ENCODE measurements around the gene FSHR. TPM values are rescaled to one million over a fixed set of nuclear protein-coding genes. Genes with fewer than 3 reads are reported as not detected.

Gene FSHR
- total and polyA plus RNA-seq, 2 donors (not counting 3 experiments of a cell fraction or from before 2014, with no cell fraction given): not detected

DNA sequence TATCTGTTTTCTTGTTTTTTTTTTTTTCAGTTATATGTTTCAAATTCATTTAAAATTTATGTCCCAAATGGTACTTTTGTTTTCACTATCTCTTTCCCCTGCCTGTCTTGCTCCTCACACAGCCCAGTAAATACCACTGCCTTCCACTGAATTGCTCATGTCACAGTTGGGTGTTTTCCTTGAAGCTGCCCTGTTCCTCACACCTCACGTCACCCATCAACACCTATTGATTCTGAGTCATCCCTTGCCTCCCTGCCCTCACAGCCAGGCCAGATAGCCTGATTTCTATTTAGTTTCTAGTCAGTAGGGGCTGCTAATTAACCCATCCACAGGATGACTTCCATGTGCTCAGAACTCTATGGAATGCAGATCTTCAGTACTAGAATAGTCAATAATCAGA lies 25.3 kb downstream of the FSHR start:
- H3K4me1 ChIP-seq (ENCODE audit: control insufficient read depth, extremely low read depth, insufficient read depth, low read length): no peaks in the 10 kb centered on the region
- H3K9me1 ChIP-seq (replicated peaks; ENCODE audit: control insufficient read depth, extremely low read depth, insufficient read depth, low read length): no peaks in the 10 kb centered on the region
- no peaks in the 10 kb centered on the region for H3K36me3 ChIP-seq (ENCODE audit: control insufficient read depth in 2 of 2, extremely low read depth in 1 of 2, insufficient read depth in 2 of 2, low read length in 2 of 2)
- no peaks in the 10 kb centered on the region for H3K27me3 ChIP-seq (ENCODE audit: control insufficient read depth in 2 of 2, insufficient read depth in 2 of 2, low read length in 2 of 2)
- intact Hi-C loops (cut with micrococcal nuclease) (no loop called here), dilution Hi-C loops (cut with MboI; ENCODE audit: extremely low pct_ligation_motif_present, low sequenced_read_pairs) (no loop called here)
- TF ChIP-seq, protein P1, sequence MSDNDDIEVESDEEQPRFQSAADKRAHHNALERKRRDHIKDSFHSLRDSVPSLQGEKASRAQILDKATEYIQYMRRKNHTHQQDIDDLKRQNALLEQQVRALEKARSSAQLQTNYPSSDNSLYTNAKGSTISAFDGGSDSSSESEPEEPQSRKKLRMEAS (IDR thresholded peaks at IDR 0.05; ENCODE audit: insufficient read depth, insufficient read length): no peak
- TF ChIP-seq JUN (IDR thresholded peaks at IDR 0.05; ENCODE audit: borderline replicate concordance, insufficient read depth, insufficient read length, low read depth) (no peak), EZH2 (IDR thresholded peaks at IDR 0.05; ENCODE audit: borderline replicate concordance, low read depth, low read length, severe bottlenecking) (no peak), POLR2A (IDR thresholded peaks at IDR 0.05; ENCODE audit: low read depth, low read length) (no peak), MYC (IDR thresholded peaks at IDR 0.05; ENCODE audit: low read depth, low read length) (no peak), FOS (IDR thresholded peaks at IDR 0.05; ENCODE audit: borderline replicate concordance, insufficient read depth, low read length) (no peak), POLR2AphosphoS5 (IDR thresholded peaks at IDR 0.05; ENCODE audit: insufficient read depth, low read depth, low read length) (no peak), GATA2 (IDR thresholded peaks at IDR 0.05; ENCODE audit: insufficient read depth, insufficient read length, low read depth, low read length) (no peak)
- TF ChIP-seq, protein P2, sequence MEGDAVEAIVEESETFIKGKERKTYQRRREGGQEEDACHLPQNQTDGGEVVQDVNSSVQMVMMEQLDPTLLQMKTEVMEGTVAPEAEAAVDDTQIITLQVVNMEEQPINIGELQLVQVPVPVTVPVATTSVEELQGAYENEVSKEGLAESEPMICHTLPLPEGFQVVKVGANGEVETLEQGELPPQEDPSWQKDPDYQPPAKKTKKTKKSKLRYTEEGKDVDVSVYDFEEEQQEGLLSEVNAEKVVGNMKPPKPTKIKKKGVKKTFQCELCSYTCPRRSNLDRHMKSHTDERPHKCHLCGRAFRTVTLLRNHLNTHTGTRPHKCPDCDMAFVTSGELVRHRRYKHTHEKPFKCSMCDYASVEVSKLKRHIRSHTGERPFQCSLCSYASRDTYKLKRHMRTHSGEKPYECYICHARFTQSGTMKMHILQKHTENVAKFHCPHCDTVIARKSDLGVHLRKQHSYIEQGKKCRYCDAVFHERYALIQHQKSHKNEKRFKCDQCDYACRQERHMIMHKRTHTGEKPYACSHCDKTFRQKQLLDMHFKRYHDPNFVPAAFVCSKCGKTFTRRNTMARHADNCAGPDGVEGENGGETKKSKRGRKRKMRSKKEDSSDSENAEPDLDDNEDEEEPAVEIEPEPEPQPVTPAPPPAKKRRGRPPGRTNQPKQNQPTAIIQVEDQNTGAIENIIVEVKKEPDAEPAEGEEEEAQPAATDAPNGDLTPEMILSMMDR (IDR thresholded peaks at IDR 0.05; ENCODE audit: extremely low read depth in 1 of 2, insufficient read depth in 1 of 2, low read depth in 1 of 2, low read length in 2 of 2): no peak
- ChIA-PET POLR2A (no interaction called here), CTCF (no interaction called here)
- H4K20me1 ChIP-seq (replicated peaks; ENCODE audit: control insufficient read depth, extremely low read depth, insufficient read depth, low read length): no peaks in the 10 kb centered on the region
- no peak overlapping the region for H3K4me2 ChIP-seq (ENCODE audit: insufficient read depth, low read length)
- FAIRE-seq (no peak), DNase-seq (ENCODE audit: low read depth, low spot score) (no peak)
- no peak overlapping the region for H3K9ac ChIP-seq (replicated peaks; ENCODE audit: extremely low read depth, insufficient read depth, low read length)
- no peaks in the 10 kb centered on the region for H3K79me2 ChIP-seq (ENCODE audit: control insufficient read depth, insufficient read depth, low read length)
- no peak overlapping the region for H3K27ac ChIP-seq (ENCODE audit: insufficient read depth, low read depth, low read length)
- BruUV-seq (replicated peaks): no TSS peak
- no peak overlapping the region for H2AFZ ChIP-seq (ENCODE audit: low read depth, low read length)
- no peak overlapping the region for H3K4me3 ChIP-seq (replicated peaks in 1 of 3; ENCODE audit: insufficient read depth in 1 of 3, low read depth in 1 of 3, low read length in 3 of 3)
- no peaks in the 10 kb centered on the region for H3K9me3 ChIP-seq (replicated peaks; ENCODE audit: control insufficient read depth, insufficient read depth, low read length)

All from endothelial cell of umbilical vein (primary cell).